Fibroblast of the aortic adventitia (primary cell): ENCODE measurements around the gene TMEM14A. TPM values are rescaled to one million over a fixed set of nuclear protein-coding genes. Genes with fewer than 3 reads are reported as not detected.
"Not testable (repeated sequence)": the region's sequence is repeated elsewhere in the genome, so short reads cannot be mapped to it uniquely, and the experiment has no call there.

Experiments
- DNase-seq: peaks from one replicate; pipeline ENCODE4 v3.0.0-alpha.2; 2010; ENCODE audit warnings: low read depth
- H3K4me3 ChIP-seq: 2 replicates; pipeline ENCODE4 v1.5.1; 2011; ENCODE audit warnings: low read depth, mild to moderate bottlenecking, control low read depth, low read length, moderate library complexity
- total RNA-seq: library from RNA; depleted of rRNA; stranded (reverse); fragments of >200 nt; gene quantifications from 2 replicates; pipeline ENCODE4 v1.2.3, GENCODE V29; 2012; ENCODE audit warnings: low replicate concordance
- TF ChIP-seq, protein P1 (sequence below): IDR thresholded peaks from 2 replicates; pipeline ENCODE4 v1.5.1; 2011; ENCODE audit warnings: mild to moderate bottlenecking, low read length, control low read depth, inconsistent platforms; ENCODE audit not compliant: insufficient read depth

TMEM14A gene
- total RNA-seq, 1 donor, result 60.1 TPM

- no peak overlapping the region for H3K4me3 ChIP-seq
- TF ChIP-seq, protein P1, sequence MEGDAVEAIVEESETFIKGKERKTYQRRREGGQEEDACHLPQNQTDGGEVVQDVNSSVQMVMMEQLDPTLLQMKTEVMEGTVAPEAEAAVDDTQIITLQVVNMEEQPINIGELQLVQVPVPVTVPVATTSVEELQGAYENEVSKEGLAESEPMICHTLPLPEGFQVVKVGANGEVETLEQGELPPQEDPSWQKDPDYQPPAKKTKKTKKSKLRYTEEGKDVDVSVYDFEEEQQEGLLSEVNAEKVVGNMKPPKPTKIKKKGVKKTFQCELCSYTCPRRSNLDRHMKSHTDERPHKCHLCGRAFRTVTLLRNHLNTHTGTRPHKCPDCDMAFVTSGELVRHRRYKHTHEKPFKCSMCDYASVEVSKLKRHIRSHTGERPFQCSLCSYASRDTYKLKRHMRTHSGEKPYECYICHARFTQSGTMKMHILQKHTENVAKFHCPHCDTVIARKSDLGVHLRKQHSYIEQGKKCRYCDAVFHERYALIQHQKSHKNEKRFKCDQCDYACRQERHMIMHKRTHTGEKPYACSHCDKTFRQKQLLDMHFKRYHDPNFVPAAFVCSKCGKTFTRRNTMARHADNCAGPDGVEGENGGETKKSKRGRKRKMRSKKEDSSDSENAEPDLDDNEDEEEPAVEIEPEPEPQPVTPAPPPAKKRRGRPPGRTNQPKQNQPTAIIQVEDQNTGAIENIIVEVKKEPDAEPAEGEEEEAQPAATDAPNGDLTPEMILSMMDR, result no peak
- no peak for DNase-seq
Measured at GRCh38 chr6:52689857-52690256, 18.9 kb downstream of the TMEM14A start.

DNA sequence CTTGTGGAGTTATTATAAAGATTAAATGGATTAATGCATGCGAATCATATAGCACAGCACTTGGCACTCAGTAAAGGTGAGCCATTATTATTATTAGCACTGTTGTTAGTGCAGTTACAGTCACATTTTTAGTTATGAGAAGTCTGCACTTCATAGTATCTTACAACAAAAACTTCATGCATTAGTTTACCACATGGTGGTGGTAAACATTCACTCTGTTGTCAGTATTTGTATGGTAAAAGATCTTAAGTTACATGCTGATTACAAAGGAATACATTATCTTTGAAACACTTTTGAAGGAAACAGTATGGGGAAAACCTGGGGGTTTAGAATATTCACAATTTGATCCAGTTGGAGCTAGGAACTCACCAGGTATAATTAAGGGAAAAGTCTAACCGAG is 20.8 kb downstream of the TMEM14A start:
- no peak overlapping the region for H3K4me3 ChIP-seq
- peak; percentile 29 for DNase-seq
- TF ChIP-seq, protein P1, result no peak

- H3K4me3 ChIP-seq, result no peak overlapping the region
- TF ChIP-seq, protein P1, result no peak
- DNase-seq, result no peak
Measured at GRCh38 chr6:52693773-52694172, 22.9 kb downstream of the TMEM14A start.

DNA sequence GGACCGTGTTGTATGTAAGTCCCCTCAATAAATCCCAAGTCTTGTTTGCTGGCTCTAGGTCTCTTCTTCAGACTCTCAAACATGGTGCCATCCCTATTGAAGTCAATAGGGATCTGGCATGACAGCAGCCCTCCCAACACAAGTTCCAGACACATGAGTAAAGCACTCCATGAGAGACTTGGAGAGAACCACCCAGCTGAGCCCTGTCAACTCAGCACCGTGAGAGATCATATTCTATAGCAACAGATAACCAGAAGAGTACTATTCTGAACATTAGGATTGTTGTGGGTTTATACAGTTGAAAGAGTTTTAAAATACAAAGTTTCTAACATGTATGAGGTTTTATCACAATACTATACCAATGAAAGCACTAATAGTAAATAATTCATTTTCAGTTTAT is 23.5 kb downstream of the TMEM14A start:
- no peak for DNase-seq
- TF ChIP-seq, protein P1, result no peak
- no peak overlapping the region for H3K4me3 ChIP-seq

- DNase-seq, result no peak
- no peak overlapping the region for H3K4me3 ChIP-seq
- TF ChIP-seq, protein P1, result no peak
Measured at GRCh38 chr6:52696418-52696817, 25.5 kb downstream of the TMEM14A start.

GRCh38 chr6:52697903-52698302 is 27.0 kb downstream of the TMEM14A start:
- TF ChIP-seq, protein P1, result no peak
- peak; percentile 12 for DNase-seq

DNA sequence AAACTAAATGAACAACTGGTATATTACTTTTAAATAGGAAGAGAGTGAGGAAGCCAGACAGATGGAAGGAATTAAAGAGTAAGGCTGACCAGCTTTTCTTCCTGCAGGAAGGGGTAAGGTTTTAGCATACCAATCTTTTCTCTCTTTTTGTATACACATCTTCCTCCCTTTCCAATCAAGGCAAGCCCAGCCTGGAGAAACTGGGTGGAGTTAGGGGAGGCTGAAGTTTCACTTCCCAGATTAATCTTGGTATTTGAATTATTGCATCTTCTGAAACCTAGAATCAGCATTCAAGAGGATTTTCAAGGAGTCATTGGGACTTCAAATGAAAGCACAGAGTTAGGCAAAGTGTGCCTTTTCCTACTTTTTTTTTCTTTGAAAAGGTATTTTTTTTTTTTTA is 33.1 kb downstream of the TMEM14A start:
- no peak for DNase-seq
- TF ChIP-seq, protein P1, result no peak

More at GRCh38 chr6:52697903-52698302, 27.0 kb downstream of the TMEM14A start:
- no peak overlapping the region for H3K4me3 ChIP-seq

DNA sequence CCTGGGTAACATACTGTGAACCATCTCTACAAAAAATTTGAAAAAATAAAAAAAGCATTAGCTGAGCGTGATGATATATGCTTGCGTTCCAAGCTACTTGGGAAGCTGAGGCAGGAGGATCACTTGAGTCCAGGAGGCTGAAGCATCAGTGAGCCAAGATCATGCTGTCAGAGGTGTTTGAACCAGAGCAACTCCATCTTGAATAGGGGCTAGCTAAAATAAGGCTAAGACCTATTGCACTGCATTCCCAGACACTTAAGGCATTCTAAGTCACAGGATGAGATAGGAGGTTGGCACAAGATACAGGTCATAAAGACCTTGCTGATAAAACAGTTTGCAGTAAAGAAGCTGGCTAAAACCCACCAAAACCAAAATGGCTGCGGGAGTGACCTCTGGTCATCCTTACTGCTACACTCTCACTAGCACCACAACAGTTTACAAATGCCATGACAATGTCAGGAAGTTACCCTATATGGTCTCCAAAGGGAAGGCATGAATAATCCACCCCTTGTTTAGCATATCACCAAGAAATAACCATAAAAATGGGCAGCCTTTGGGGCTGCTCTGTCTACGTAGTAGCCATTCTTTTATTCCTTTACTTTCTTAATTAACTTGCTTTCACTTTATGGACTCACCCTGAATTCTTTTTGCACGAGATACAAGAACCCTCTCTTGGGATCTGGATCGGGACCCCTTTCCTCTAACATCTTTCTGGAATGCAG is 34.0 kb downstream of the TMEM14A start:
- DNase-seq, H3K4me3 ChIP-seq: not testable (repeated sequence)

More for the DNA sequence above, 33.1 kb downstream of the TMEM14A start:
- H3K4me3 ChIP-seq, result no peak overlapping the region
